ENCODE data around the gene ZNF331. TPM values are rescaled to one million over a fixed set of nuclear protein-coding genes. Genes with fewer than 3 reads are reported as not detected.
"Not testable (repeated sequence)": the region's sequence is repeated elsewhere in the genome, so short reads cannot be mapped to it uniquely, and the experiment has no call there.

ZNF331 gene
- total RNA-seq, 2 experiments from 2014 or later = 17.3 to 20.6 TPM

DNA sequence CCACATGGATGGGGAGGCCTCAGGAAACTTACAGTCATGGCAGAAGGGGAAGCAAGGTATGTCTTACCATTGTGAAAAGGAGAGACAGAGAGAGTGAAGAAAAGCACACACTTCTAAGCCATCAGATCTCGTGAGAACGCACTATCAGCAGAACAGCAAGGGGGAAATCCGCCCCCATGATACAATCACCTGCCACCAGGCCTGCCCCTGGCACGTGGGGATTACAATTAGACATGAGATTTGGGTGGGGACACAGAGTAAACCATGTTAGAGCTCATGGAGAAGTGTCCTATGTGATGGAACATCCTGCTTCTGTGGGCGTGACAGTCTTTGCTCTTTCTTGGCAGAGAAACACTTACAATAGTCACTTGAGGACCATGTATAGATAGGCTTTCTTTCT, 28.1 kb upstream of the ZNF331 start:
- no peaks in the 10 kb centered on the region for H3K36me3 Mint-ChIP-seq (ENCODE audit: low read depth)
- no peak overlapping the region for H3K4me3 Mint-ChIP-seq
- no peaks in the 10 kb centered on the region for H3K4me1 Mint-ChIP-seq (ENCODE audit: low read depth)
- ChIA-PET CTCF (no interaction called here), POLR2A (interaction anchor here (0.9 kb wide), 1 partner anchor 11 kb away, joined by 3 read pairs; no protein-coding TSS in a partner anchor)
- ATAC-seq (no peak), DNase-seq (no peak)
- no peaks in the 10 kb centered on the region for H3K27me3 Mint-ChIP-seq (ENCODE audit: low read depth)
- no peak overlapping the region for H3K27ac Mint-ChIP-seq
- no peaks in the 10 kb centered on the region for H3K9me3 Mint-ChIP-seq (ENCODE audit: insufficient read depth)

DNA sequence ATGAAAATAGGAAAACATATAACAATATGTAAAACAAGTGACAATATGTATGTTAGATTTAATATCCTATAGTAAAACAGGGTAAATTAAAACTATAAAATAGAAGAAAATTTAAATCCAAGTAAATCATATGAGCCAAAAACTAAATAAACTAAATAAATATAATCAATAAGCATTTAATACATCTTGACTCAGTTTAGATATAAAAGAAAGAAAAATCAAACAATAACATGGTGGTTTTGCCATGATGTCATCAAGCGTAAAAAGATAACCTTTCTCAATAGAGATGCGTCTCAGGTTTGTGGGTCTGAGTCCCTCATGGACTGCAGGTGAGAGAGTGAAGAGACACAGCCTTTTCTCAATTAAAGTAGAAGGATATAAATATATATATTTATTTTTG, 26.6 kb upstream of the ZNF331 start:
- CTCF ChIA-PET = no interaction called here
- Mint-ChIP-seq H3K4me3 (no peak overlapping the region), H3K4me1 (ENCODE audit: low read depth) (no peaks in the 10 kb centered on the region), H3K9me3 (ENCODE audit: insufficient read depth) (no peaks in the 10 kb centered on the region), H3K27ac (no peak overlapping the region), H3K27me3 (ENCODE audit: low read depth) (no peaks in the 10 kb centered on the region), H3K36me3 (ENCODE audit: low read depth) (no peaks in the 10 kb centered on the region)
- DNase-seq = no peak
- no peak for ATAC-seq
- POLR2A ChIA-PET = no interaction called here

DNA sequence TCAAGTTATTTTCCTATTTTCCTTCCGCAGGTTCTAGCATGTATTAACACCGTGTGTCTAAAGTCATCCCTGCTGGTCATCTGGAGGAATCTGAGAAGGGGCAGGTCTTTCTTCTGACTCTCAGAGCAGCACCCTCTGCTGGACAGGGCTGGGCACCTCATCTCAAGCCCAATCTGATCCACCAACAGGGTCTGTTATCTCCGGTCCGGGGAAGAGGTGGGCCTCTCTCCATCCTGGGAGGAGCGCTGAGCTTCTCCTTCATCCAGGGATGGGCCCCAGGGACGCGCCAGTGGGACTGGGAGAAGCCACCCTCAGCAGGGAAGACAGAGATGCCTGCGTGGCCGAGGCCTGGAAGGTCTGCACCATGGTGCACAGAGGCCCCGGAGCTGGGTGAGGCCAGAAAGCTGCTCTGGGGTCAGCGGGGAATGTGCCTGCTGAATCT, 26.0 kb upstream of the ZNF331 start:
- POLR2A ChIA-PET = no interaction called here
- DNase-seq (peak; percentile 54), ATAC-seq (peak; percentile 68)
- Mint-ChIP-seq H3K27ac (no peak overlapping the region), H3K36me3 (ENCODE audit: low read depth) (no peaks in the 10 kb centered on the region), H3K27me3 (ENCODE audit: low read depth) (no peaks in the 10 kb centered on the region), H3K9me3 (ENCODE audit: insufficient read depth) (no peaks in the 10 kb centered on the region), H3K4me1 (ENCODE audit: low read depth) (no peaks in the 10 kb centered on the region), H3K4me3 (no peak overlapping the region)
- CTCF ChIA-PET = no interaction called here

DNA sequence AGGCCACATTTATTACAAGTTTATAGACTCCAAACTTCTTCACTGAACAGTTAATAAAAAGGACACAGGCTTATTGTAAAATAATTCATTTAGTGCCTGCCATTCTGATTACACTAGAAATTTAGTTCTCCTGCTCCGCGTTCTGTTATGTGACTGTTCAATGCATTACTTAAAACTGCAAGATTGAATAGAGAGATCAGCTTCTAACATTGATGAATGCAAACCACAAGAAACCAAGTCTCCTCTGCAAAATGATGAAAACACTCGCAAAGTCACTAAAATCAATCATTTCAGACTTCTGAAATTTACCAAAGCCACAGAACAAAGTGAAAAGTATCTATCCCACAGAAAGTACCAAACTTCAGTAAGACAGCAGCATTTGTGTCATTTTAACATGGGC, 22.9 kb upstream of the ZNF331 start:
- DNase-seq; H3K27me3 Mint-ChIP-seq (ENCODE audit: low read depth); H3K4me1 Mint-ChIP-seq (ENCODE audit: low read depth); POLR2A ChIA-PET; H3K27ac Mint-ChIP-seq; ATAC-seq; CTCF ChIA-PET; H3K36me3 Mint-ChIP-seq (ENCODE audit: low read depth); H3K9me3 Mint-ChIP-seq (ENCODE audit: insufficient read depth); H3K4me3 Mint-ChIP-seq: not testable (repeated sequence)

DNA sequence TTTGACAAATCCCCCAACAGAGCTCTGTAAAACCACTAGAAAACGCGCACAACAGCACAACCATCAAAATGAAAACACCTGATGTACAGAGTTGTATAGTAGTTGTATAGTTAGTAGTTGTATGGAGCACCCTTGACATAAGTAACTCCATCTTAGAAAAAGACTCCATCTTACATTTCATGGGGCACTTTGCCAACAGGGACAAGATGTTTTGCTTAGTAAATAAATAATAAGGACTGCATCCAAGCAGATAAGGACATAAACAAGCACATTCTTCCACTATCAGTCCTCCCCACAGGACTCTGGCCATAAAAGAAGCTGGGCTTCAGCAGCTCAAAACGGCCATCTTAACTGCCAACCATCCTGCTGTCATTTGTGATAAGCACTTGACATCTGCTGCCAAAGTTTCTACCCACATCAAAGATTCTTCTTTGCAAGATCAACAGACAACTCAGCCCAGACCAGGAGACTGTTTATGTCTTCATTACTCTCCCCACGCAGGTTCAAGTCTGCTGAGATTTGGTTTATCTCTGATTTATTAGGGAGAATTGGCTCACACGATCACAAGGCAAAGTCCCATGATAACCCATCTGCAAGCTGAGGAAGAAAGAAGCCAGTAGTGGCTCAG, 20.7 kb upstream of the ZNF331 start:
- ChIA-PET POLR2A (no interaction called here), CTCF (no interaction called here)
- Mint-ChIP-seq H3K9me3 (ENCODE audit: insufficient read depth) (peaks cover 9% of the 10 kb centered on the region), H3K4me3 (no peak overlapping the region), H3K36me3 (ENCODE audit: low read depth) (peaks cover 23% of the 10 kb centered on the region), H3K27ac (no peak overlapping the region), H3K27me3 (ENCODE audit: low read depth) (no peaks in the 10 kb centered on the region), H3K4me1 (ENCODE audit: low read depth) (peaks cover 13% of the 10 kb centered on the region)
- ATAC-seq = no peak
- DNase-seq = no peak

DNA sequence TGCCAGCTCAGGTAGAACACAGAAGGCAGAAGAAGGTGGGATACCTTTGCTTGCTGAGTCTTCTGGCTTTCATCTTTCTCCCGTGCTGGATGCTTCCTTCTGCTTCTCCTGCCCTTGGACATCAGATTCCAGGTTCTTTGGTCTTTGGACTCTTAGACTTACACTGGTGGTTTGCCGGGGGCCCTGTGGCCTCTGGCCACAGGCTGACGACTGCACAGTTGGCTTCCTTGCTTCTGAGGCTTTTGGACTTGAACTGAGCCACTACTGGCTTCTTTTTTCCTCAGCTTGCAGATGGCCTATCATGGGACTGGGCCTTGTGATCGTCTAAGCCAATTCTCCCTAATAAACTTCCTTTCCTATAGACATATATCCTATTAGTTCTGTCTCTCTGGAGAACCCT, 19.8 kb upstream of the ZNF331 start:
- no peak overlapping the region for H3K4me3 Mint-ChIP-seq
- peaks cover 28% of the 10 kb centered on the region for H3K36me3 Mint-ChIP-seq (ENCODE audit: low read depth)
- peaks cover 9% of the 10 kb centered on the region for H3K9me3 Mint-ChIP-seq (ENCODE audit: insufficient read depth)
- H3K4me1 Mint-ChIP-seq (ENCODE audit: low read depth) = peaks cover 18% of the 10 kb centered on the region
- no peak overlapping the region for H3K27ac Mint-ChIP-seq
- DNase-seq (no peak), ATAC-seq (no peak)
- POLR2A ChIA-PET = no interaction called here
- CTCF ChIA-PET = no interaction called here
- H3K27me3 Mint-ChIP-seq (ENCODE audit: low read depth) = no peaks in the 10 kb centered on the region

GRCh38 chr19:53518716-53519115, 19.2 kb upstream of the ZNF331 start:
- H3K36me3 Mint-ChIP-seq (ENCODE audit: low read depth) = peaks cover 34% of the 10 kb centered on the region
- no peaks in the 10 kb centered on the region for H3K27me3 Mint-ChIP-seq (ENCODE audit: low read depth)
- ChIA-PET CTCF (no interaction called here), POLR2A (no interaction called here)
- no peak overlapping the region for H3K4me3 Mint-ChIP-seq
- DNase-seq = no peak
- ATAC-seq = no peak
- H3K9me3 Mint-ChIP-seq (ENCODE audit: insufficient read depth) = peaks cover 9% of the 10 kb centered on the region
- H3K4me1 Mint-ChIP-seq (ENCODE audit: low read depth) = peaks cover 18% of the 10 kb centered on the region
- H3K27ac Mint-ChIP-seq = no peak overlapping the region

- CTCF ChIA-PET = interaction anchor here (1.4 kb wide), 1 partner anchor 324 kb away, joined by 3 read pairs; no protein-coding TSS in a partner anchor
- Mint-ChIP-seq H3K36me3 (ENCODE audit: low read depth) (peaks cover 40% of the 10 kb centered on the region), H3K27me3 (ENCODE audit: low read depth) (no peaks in the 10 kb centered on the region), H3K4me3 (peak overlapping the region; percentile 9), H3K27ac (no peak overlapping the region), H3K4me1 (ENCODE audit: low read depth) (peaks cover 18% of the 10 kb centered on the region), H3K9me3 (ENCODE audit: insufficient read depth) (peaks cover 9% of the 10 kb centered on the region)
- no peak for DNase-seq
- no peak for ATAC-seq
- POLR2A ChIA-PET = no interaction called here
These were observed 18.5 kb upstream of the ZNF331 start for GRCh38 chr19:53519446-53519845.

DNA sequence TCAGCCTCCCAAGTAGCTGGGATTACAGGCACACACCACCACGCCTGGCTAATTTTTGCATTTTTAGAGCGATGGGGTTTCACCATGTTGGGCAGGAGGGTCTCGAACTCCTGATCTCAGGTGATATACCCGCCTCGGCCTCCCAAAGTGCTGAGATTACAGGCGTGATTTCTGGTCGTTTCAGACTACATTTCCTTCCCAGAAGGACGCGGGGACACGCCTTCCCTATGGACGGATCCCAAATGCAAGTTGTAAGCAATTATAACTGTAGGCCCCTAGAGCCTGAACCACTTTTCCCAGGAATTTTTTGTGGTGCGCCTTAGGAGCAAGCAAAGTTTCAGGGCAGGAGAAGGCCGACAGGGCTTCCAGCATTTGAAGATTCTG, 17.8 kb upstream of the ZNF331 start:
- DNase-seq (no peak), ATAC-seq (no peak)
- no peaks in the 10 kb centered on the region for H3K27me3 Mint-ChIP-seq (ENCODE audit: low read depth)
- CTCF ChIA-PET = interaction anchor here (0.8 to 1.7 kb wide), 3 partner anchors 46 to 324 kb away, joined by 3 to 4 read pairs (median 3); no protein-coding TSS in a partner anchor
- peak overlapping the region; percentile 96 for H3K27ac Mint-ChIP-seq
- peaks cover 9% of the 10 kb centered on the region for H3K9me3 Mint-ChIP-seq (ENCODE audit: insufficient read depth)
- POLR2A ChIA-PET = interaction anchor here (1.0 kb wide), 3 partner anchors 10 to 89 kb away, joined by 3 to 5 read pairs (median 3); partner anchors contain the start of gene ZNF761
- H3K4me3 Mint-ChIP-seq = peak overlapping the region; percentile 99
- H3K36me3 Mint-ChIP-seq (ENCODE audit: low read depth) = peaks cover 44% of the 10 kb centered on the region
- H3K4me1 Mint-ChIP-seq (ENCODE audit: low read depth) = peaks cover 18% of the 10 kb centered on the region

DNA sequence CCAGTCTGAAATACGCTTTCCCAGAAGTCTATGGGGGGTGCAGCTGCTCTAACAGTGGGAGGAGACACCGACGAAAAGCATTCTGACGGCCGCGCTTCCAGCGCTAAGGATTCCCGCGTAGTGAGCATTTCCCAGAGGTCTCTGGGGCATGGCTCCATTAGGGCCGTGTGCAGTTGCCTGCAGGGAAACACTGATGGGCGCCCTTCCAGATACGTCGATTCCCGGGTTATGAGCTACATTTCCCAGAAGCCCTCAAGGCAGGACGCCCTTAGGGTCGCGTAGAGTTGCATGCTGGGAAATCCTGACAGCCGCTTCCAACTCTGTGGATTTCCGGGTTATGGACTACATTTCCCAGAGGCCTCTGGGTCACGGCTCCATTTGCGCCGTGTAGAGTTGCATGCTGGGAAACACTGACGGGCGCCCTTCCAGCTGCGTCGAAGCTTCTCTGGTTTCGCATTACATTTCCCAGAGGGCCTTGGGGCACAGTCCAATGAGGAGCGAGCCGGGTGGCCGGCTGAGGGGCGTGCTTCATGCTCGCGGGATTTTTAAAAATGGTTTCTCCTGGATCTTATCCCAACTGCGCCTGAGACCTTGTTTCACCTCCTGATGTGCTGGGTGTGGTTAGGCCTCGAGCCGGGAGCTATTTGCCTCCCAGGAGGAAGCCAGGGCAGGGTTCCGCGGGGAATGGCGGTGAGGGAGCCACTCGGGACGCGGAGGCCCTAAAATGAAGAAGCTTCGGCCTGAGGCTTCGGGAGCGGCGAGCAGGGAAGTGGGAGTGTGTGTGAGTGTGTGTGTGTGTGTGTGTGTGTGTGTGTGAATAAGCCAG, 17.2 kb upstream of the ZNF331 start:
- peaks cover 14% of the 10 kb centered on the region for H3K9me3 Mint-ChIP-seq (ENCODE audit: insufficient read depth)
- H3K36me3 Mint-ChIP-seq (ENCODE audit: low read depth) = peaks cover 50% of the 10 kb centered on the region
- DNase-seq = peak; percentile 94
- H3K27me3 Mint-ChIP-seq (ENCODE audit: low read depth) = no peaks in the 10 kb centered on the region
- peaks cover 18% of the 10 kb centered on the region for H3K4me1 Mint-ChIP-seq (ENCODE audit: low read depth)
- H3K27ac Mint-ChIP-seq = peak overlapping the region; percentile 96
- ChIA-PET POLR2A (interaction anchor here (1.0 kb wide), 3 partner anchors 11 to 89 kb away, joined by 3 to 5 read pairs (median 3); partner anchors contain the start of gene ZNF761), CTCF (interaction anchor here (0.7 to 1.7 kb wide), 4 partner anchors 46 to 354 kb away, joined by 3 to 4 read pairs (median 3); no protein-coding TSS in a partner anchor)
- peak overlapping the region; percentile 99 for H3K4me3 Mint-ChIP-seq
- ATAC-seq = peak; percentile 100

DNA sequence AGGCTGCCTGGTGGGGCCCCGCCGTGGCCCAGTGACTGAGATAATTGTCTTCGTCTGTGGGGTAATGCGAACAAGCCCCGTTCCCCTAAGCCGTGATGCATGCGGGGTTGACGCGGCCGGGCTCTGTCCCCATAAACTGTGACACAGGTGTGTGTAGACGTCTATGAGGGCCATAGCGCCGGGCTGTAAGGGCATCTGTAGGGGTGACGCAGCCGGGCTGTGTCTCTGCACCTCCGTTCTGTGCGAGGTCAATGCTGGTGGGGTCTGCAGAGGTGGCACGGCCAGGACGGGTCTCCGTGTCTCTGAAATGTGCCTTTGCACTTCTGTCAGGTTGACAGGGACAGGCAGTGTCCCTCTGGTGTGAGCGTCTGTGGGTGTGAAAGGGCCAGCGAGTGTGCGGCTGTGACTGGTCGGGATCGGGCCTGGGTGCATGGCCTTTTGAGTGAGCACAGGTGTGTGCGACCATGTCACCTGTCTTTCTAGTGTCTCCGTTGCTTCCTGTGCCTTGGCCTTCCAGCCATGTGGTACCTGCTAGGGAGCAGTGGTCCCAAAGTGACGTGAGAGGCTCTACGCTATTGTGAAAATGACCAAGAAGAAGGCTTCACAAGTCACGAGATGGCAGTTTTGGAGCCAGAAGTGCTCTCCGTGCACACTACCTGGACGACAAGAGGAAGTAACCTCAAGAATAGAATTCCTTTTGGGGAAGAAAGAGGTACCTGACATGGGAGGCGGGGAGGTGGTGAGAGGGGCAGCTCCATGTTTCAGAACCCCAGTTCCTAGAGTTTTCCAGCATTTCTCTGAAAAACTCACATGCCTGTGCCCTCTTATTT, 16.4 kb upstream of the ZNF331 start:
- ChIA-PET CTCF (interaction anchor here (0.7 to 1.7 kb wide), 2 partner anchors 96 to 353 kb away, joined by 3 to 4 read pairs; no protein-coding TSS in a partner anchor), POLR2A (interaction anchor here (1.0 kb wide), 1 partner anchor 90 kb away, joined by 3 read pairs; the partner anchor contains the start of gene ZNF761)
- DNase-seq = peak; percentile 32
- ATAC-seq = peak; percentile 24
- peaks cover 18% of the 10 kb centered on the region for H3K4me1 Mint-ChIP-seq (ENCODE audit: low read depth)
- H3K4me3 Mint-ChIP-seq = peak overlapping the region; percentile 99
- peaks cover 55% of the 10 kb centered on the region for H3K36me3 Mint-ChIP-seq (ENCODE audit: low read depth)
- peak overlapping the region; percentile 96 for H3K27ac Mint-ChIP-seq
- no peaks in the 10 kb centered on the region for H3K27me3 Mint-ChIP-seq (ENCODE audit: low read depth)
- peaks cover 19% of the 10 kb centered on the region for H3K9me3 Mint-ChIP-seq (ENCODE audit: insufficient read depth)

Measured in activated CD8-positive, alpha-beta T cell treated with anti-CD3 and anti-CD28 coated beads, Interleukin-2, amount 10 ng/mL, durations not matched to agents 7 days and 5 days (primary cell).